A673 (cell line): ENCODE data around the gene ADAM19. TPM values are rescaled to one million over a fixed set of nuclear protein-coding genes. Genes with fewer than 3 reads are reported as not detected.

Source experiments
- BruUV-seq: library from RNA; stranded (reverse); fragments of 400-500 nt; replicated peaks from 2 replicates; lab custom pipeline; 2021; lab: Mats Ljungman, UMichigan
- CTCF ChIA-PET: fragments of 300-600 bp; sonication (Branson Sonifier 250); formaldehyde crosslinking; loops from one replicate; lab custom pipeline; 2022; ENCODE audit warnings: antibody characterized with exemption; lab: Charles Lee
- POLR2A ChIA-PET: fragments of 300-600 bp; sonication (Branson Sonifier 250); formaldehyde crosslinking; loops from one replicate; lab custom pipeline; 2022; ENCODE audit warnings: antibody characterized with exemption; ENCODE audit not compliant: low non-redundant PET; lab: Charles Lee
- DNase-seq: peaks from one replicate; pipeline ENCODE4 v3.0.0-alpha.2; 2015; ENCODE audit warnings: low spot score
- H3K27ac ChIP-seq: fragments of 200-600 bp; sonication (generic); 2 replicates; pipeline ENCODE4 v1.5.1; 2016; ENCODE audit warnings: mixed run types, low read depth, mild to moderate bottlenecking, mixed read lengths, antibody characterized with exemption, low read length; ENCODE audit not compliant: poor library complexity, severe bottlenecking
- H3K27me3 ChIP-seq: fragments of 200-600 bp; sonication (generic); replicated peaks from 2 replicates; pipeline ENCODE4 v1.6.1; 2017; ENCODE audit warnings: mixed run types, low read depth, mild to moderate bottlenecking, mixed read lengths, antibody characterized with exemption, low read length; ENCODE audit not compliant: insufficient read depth, poor library complexity
- H3K36me3 ChIP-seq: fragments of 200-600 bp; sonication (generic); 2 replicates; pipeline ENCODE4 v1.6.1; 2016; ENCODE audit warnings: mixed run types, mild to moderate bottlenecking, mixed read lengths, antibody characterized with exemption, low read length; ENCODE audit not compliant: insufficient read depth, poor library complexity, severe bottlenecking
- H3K4me1 ChIP-seq: fragments of 200-600 bp; sonication (generic); 2 replicates; pipeline ENCODE4 v1.6.1; 2017; ENCODE audit warnings: mixed run types, mild to moderate bottlenecking, mixed read lengths, antibody characterized with exemption, low read length; ENCODE audit not compliant: insufficient read depth, poor library complexity, severe bottlenecking
- H3K4me3 ChIP-seq: fragments of 200-600 bp; sonication (generic); 2 replicates; pipeline ENCODE4 v1.5.1; 2016; ENCODE audit warnings: low read depth, mixed run types, mild to moderate bottlenecking, mixed read lengths, low read length; ENCODE audit not compliant: poor library complexity, severe bottlenecking
- H3K9me3 ChIP-seq: fragments of 200-600 bp; sonication (generic); 2 replicates; pipeline ENCODE4 v1.6.1; 2016; ENCODE audit warnings: mixed run types, low read depth, mild to moderate bottlenecking, mixed read lengths, antibody characterized with exemption, low read length; ENCODE audit not compliant: poor library complexity, severe bottlenecking
- CTCF ChIP-seq: fragments of 300-800, 200-600 bp; sonication (generic); conservative IDR thresholded peaks from 2 replicates; pipeline ENCODE4 v1.5.1; 2017; ENCODE audit warnings: low read depth, mild to moderate bottlenecking, antibody characterized with exemption, low read length, moderate library complexity, mixed read lengths
- EZH2 ChIP-seq: fragments of 200-600 bp; sonication (generic); IDR thresholded peaks from 2 replicates; pipeline ENCODE4 v1.6.1; 2017; ENCODE audit warnings: borderline replicate concordance, low read depth, mild to moderate bottlenecking, mixed read lengths, antibody characterized with exemption, low read length; ENCODE audit not compliant: poor library complexity, severe bottlenecking
- intact Hi-C: fragments of 100-400 bp; cut with micrococcal nuclease; formaldehyde crosslinking; loops from one replicate; pipeline ENCODE4 v1.10.0; 2022; ENCODE audit not compliant: unreplicated experiment
- total RNA-seq: library from RNA; stranded (reverse); gene quantifications from 2 replicates; pipeline ENCODE4 v1.2.3, GENCODE V29; 2021

ADAM19 gene
- total RNA-seq, 1 experiment from 2014 or later: 1.7 TPM

GRCh38 chr5:157571357-157571827, 4.2 kb downstream of the ADAM19 start:
- no TSS peak for BruUV-seq
- no peak for DNase-seq
- intact Hi-C loops: no loop called here
- peaks cover 19% of the 10 kb centered on the region for H3K27me3 ChIP-seq
- no peaks in the 10 kb centered on the region for H3K9me3 ChIP-seq
- no peaks in the 10 kb centered on the region for H3K4me1 ChIP-seq
- ChIA-PET POLR2A (no interaction called here), CTCF (no interaction called here)
- no peak overlapping the region for H3K27ac ChIP-seq
- no peaks in the 10 kb centered on the region for H3K36me3 ChIP-seq
- no peak for TF ChIP-seq EZH2
- TF ChIP-seq CTCF: no peak
- H3K4me3 ChIP-seq: no peak overlapping the region

- no TSS peak for BruUV-seq
- Histone ChIP-seq H3K27ac (no peak overlapping the region), H3K36me3 (no peaks in the 10 kb centered on the region), H3K4me3 (no peak overlapping the region), H3K4me1 (no peaks in the 10 kb centered on the region), H3K27me3 (peaks cover 13% of the 10 kb centered on the region), H3K9me3 (no peaks in the 10 kb centered on the region)
- DNase-seq: no peak
- TF ChIP-seq EZH2 (no peak), CTCF (no peak)
- POLR2A ChIA-PET: no interaction called here
- intact Hi-C loops: no loop called here
- CTCF ChIA-PET: no interaction called here
These were observed 4.9 kb downstream of the ADAM19 start for GRCh38 chr5:157570531-157571200.

- POLR2A ChIA-PET: no interaction called here
- no TSS peak for BruUV-seq
- no peaks in the 10 kb centered on the region for H3K9me3 ChIP-seq
- no peak for DNase-seq
- intact Hi-C loops: no loop called here
- CTCF ChIA-PET: no interaction called here
- TF ChIP-seq CTCF: no peak
- TF ChIP-seq EZH2: no peak
- H3K36me3 ChIP-seq: no peaks in the 10 kb centered on the region
- H3K4me1 ChIP-seq: no peaks in the 10 kb centered on the region
- H3K27me3 ChIP-seq: peaks cover under 1% of the 10 kb centered on the region
- H3K27ac ChIP-seq: no peak overlapping the region
- no peak overlapping the region for H3K4me3 ChIP-seq
These were observed 6.9 kb downstream of the ADAM19 start for GRCh38 chr5:157568720-157569119.
